ENCODE measurements around the gene KAZN.

Gene KAZN

GRCh38 chr1:14761291-14762153 lies 163.0 kb downstream of the KAZN start:
- Histone ChIP-seq H3K9me2 (replicated peaks; ENCODE audit: insufficient read depth, low read length) (no peaks in the 10 kb centered on the region), H3K9ac (ENCODE audit: low read length) (no peak overlapping the region)

GRCh38 chr1:14763977-14764376 lies 165.5 kb downstream of the KAZN start:
- no peak for DNase-seq
- no peaks in the 10 kb centered on the region for H3K79me2 ChIP-seq (ENCODE audit: low read length)
- no peak overlapping the region for H3K9ac ChIP-seq (ENCODE audit: low read length)
- TF ChIP-seq EZH2 (optimal IDR thresholded peaks at IDR 0.05; ENCODE audit: low read depth, low read length) (no peak), EZH2phosphoT487 (IDR thresholded peaks at IDR 0.05; ENCODE audit: low read length) (no peak), CTCF (IDR thresholded peaks at IDR 0.05; ENCODE audit: low read length) (no peak)
- H4K20me1 ChIP-seq (ENCODE audit: insufficient read depth, low read length): no peaks in the 10 kb centered on the region
- no peak overlapping the region for H3K4me3 ChIP-seq (ENCODE audit: low read length)
- no peaks in the 10 kb centered on the region for H3K9me3 ChIP-seq (replicated peaks; ENCODE audit: insufficient read depth, low read length)
- no peaks in the 10 kb centered on the region for H3K4me1 ChIP-seq (ENCODE audit: low read length)
- H3K36me3 ChIP-seq (replicated peaks; ENCODE audit: insufficient read depth, low read length): no peaks in the 10 kb centered on the region
- no peaks in the 10 kb centered on the region for H3K27me3 ChIP-seq (replicated peaks; ENCODE audit: insufficient read depth, low read length)
- no peak overlapping the region for H3K27ac ChIP-seq (ENCODE audit: low read length)
- H3K4me2 ChIP-seq (ENCODE audit: low read depth, low read length): no peak overlapping the region
- H3F3A ChIP-seq (ENCODE audit: insufficient read depth, low read length): no peaks in the 10 kb centered on the region
- no peak overlapping the region for H2AFZ ChIP-seq (ENCODE audit: low read length)
- no peaks in the 10 kb centered on the region for H3K9me2 ChIP-seq (replicated peaks; ENCODE audit: insufficient read depth, low read length)

More at GRCh38 chr1:14761291-14762153, 163.0 kb downstream of the KAZN start:
- Histone ChIP-seq H4K20me1 (ENCODE audit: insufficient read depth, low read length) (no peaks in the 10 kb centered on the region), H3K4me2 (ENCODE audit: low read depth, low read length) (no peak overlapping the region), H3K27ac (ENCODE audit: low read length) (no peak overlapping the region), H3K4me3 (ENCODE audit: low read length) (no peak overlapping the region), H2AFZ (ENCODE audit: low read length) (no peak overlapping the region), H3K79me2 (ENCODE audit: low read length) (no peaks in the 10 kb centered on the region), H3F3A (ENCODE audit: insufficient read depth, low read length) (no peaks in the 10 kb centered on the region), H3K27me3 (replicated peaks; ENCODE audit: insufficient read depth, low read length) (no peaks in the 10 kb centered on the region), H3K36me3 (replicated peaks; ENCODE audit: insufficient read depth, low read length) (no peaks in the 10 kb centered on the region), H3K4me1 (ENCODE audit: low read length) (no peaks in the 10 kb centered on the region), H3K9me3 (replicated peaks; ENCODE audit: insufficient read depth, low read length) (no peaks in the 10 kb centered on the region)
- no peak for DNase-seq
- TF ChIP-seq CTCF (IDR thresholded peaks at IDR 0.05; ENCODE audit: low read length) (no peak), EZH2phosphoT487 (IDR thresholded peaks at IDR 0.05; ENCODE audit: low read length) (no peak), EZH2 (optimal IDR thresholded peaks at IDR 0.05; ENCODE audit: low read depth, low read length) (no peak)

- no peak for TF ChIP-seq EZH2 (optimal IDR thresholded peaks at IDR 0.05; ENCODE audit: low read depth, low read length)
- no peak for TF ChIP-seq EZH2phosphoT487 (IDR thresholded peaks at IDR 0.05; ENCODE audit: low read length)
- no peak for TF ChIP-seq CTCF (IDR thresholded peaks at IDR 0.05; ENCODE audit: low read length)
- H3K4me2 ChIP-seq (ENCODE audit: low read depth, low read length): no peak overlapping the region
- no peak overlapping the region for H2AFZ ChIP-seq (ENCODE audit: low read length)
These were observed 167.3 kb downstream of the KAZN start for GRCh38 chr1:14765773-14766172.

More at GRCh38 chr1:14765773-14766172, 167.3 kb downstream of the KAZN start:
- Histone ChIP-seq H3F3A (ENCODE audit: insufficient read depth, low read length) (no peaks in the 10 kb centered on the region), H4K20me1 (ENCODE audit: insufficient read depth, low read length) (no peaks in the 10 kb centered on the region), H3K27me3 (replicated peaks; ENCODE audit: insufficient read depth, low read length) (no peaks in the 10 kb centered on the region), H3K9me2 (replicated peaks; ENCODE audit: insufficient read depth, low read length) (no peaks in the 10 kb centered on the region), H3K9me3 (replicated peaks; ENCODE audit: insufficient read depth, low read length) (no peaks in the 10 kb centered on the region), H3K4me1 (ENCODE audit: low read length) (no peaks in the 10 kb centered on the region), H3K27ac (ENCODE audit: low read length) (no peak overlapping the region), H3K4me3 (ENCODE audit: low read length) (no peak overlapping the region), H3K79me2 (ENCODE audit: low read length) (no peaks in the 10 kb centered on the region), H3K9ac (ENCODE audit: low read length) (no peak overlapping the region), H3K36me3 (replicated peaks; ENCODE audit: insufficient read depth, low read length) (no peaks in the 10 kb centered on the region)
- DNase-seq: no peak

All from MM.1S (cell line).